ENCODE measurements around the gene UPK3A.
"Not testable (repeated sequence)": the region's sequence is repeated elsewhere in the genome, so short reads cannot be mapped to it uniquely, and the experiment has no call there.

Gene UPK3A

GRCh38 chr22:45284705-45285262 is at the start of gene UPK3A:
UPK3A (plus strand) TSS chr22:45284949; CDS start chr22:45285014, 65 bp downstream.
- DNase-seq: peak; percentile 75

GRCh38 chr22:45235101-45235777 is 49.5 kb upstream of the UPK3A start:
- no peak for DNase-seq

- no peak for DNase-seq
Measured at GRCh38 chr22:45235851-45236342, 48.9 kb upstream of the UPK3A start.

GRCh38 chr22:45237065-45237990 is 47.4 kb upstream of the UPK3A start:
- no peak for DNase-seq

- DNase-seq: no peak
Measured at GRCh38 chr22:45238076-45238956, 46.4 kb upstream of the UPK3A start.

GRCh38 chr22:45238957-45239680 is 45.6 kb upstream of the UPK3A start:
- DNase-seq: no peak

GRCh38 chr22:45239681-45240051 is 45.1 kb upstream of the UPK3A start:
- DNase-seq: peak; percentile 42

GRCh38 chr22:45240104-45240809 is 44.5 kb upstream of the UPK3A start:
- peak; percentile 71 for DNase-seq

GRCh38 chr22:45240810-45241631 is 43.7 kb upstream of the UPK3A start, which contains the start of gene KIAA0930:
KIAA0930 (minus strand) TSS chr22:45240894; CDS start chr22:45240703, 191 bp downstream.
- DNase-seq: peak; percentile 52

- no peak for DNase-seq
Measured at GRCh38 chr22:45242778-45243191, 42.0 kb upstream of the UPK3A start.

- no peak for DNase-seq
Measured at GRCh38 chr22:45244916-45245315, 39.8 kb upstream of the UPK3A start.

GRCh38 chr22:45246060-45246985 is 38.4 kb upstream of the UPK3A start:
- DNase-seq: no peak

GRCh38 chr22:45248832-45249561 is 35.8 kb upstream of the UPK3A start:
- no peak for DNase-seq

GRCh38 chr22:45251825-45252224 is 32.9 kb upstream of the UPK3A start:
- no peak for DNase-seq

GRCh38 chr22:45253039-45253641 is 31.6 kb upstream of the UPK3A start:
- no peak for DNase-seq

GRCh38 chr22:45254388-45254787 is 30.4 kb upstream of the UPK3A start:
- no peak for DNase-seq

GRCh38 chr22:45254789-45255278 is 29.9 kb upstream of the UPK3A start:
- DNase-seq: no peak

GRCh38 chr22:45257941-45258340 is 26.8 kb upstream of the UPK3A start:
- not testable (repeated sequence) for DNase-seq

Data from retina (tissue), 1 donor.